Thyroid gland (tissue), 4 donors: ENCODE measurements around the gene ADTRP.

Source experiments
- POLR2A ChIP-seq, 2 donors: fragments of 450-650 bp; IDR thresholded peaks; one replicate each; pipeline ENCODE4 v1.6.1; 2017; ENCODE audit warnings: antibody characterized with exemption in 2 of 2, mild to moderate bottlenecking in 2 of 2, moderate library complexity in 1 of 2
- TF ChIP-seq, protein P1 (sequence below), 6 experiments: fragments of 200-600 bp in 3 of 6; fragments of 450-650 bp in 3 of 6; sonication (generic) in 3 of 6; IDR thresholded peaks; one replicate each; pipeline ENCODE4 v1.5.1; 2016 to 2019; ENCODE audit warnings: antibody characterized with exemption in 6 of 6, mild to moderate bottlenecking in 2 of 6, inconsistent platforms in 1 of 6, moderate library complexity in 1 of 6

DNA sequence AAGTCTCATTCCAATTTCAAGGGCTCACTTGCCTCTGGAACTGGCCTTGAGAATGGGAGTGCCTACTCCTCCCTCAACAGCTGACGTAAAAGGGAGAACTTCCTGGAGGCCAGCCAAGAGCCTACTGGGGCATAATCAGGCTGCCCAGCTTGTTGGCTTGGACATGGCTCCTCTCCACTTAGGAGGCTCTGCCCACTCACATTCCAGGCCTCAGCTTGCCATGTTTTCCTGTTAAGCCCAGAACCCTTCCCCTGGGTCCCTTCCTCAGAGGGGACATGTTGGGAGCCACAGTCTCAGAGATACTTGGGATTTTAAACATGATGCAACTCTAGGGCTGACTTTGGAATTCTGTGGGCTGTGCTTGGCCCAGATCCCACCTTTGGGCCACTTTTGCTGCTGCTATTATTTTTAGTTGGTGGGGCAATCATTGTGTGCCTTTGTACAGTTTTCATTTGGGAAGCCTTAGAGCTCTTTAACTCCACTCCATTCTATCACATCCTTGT lies 31.5 kb upstream of the ADTRP start:
- TF ChIP-seq, protein P1, sequence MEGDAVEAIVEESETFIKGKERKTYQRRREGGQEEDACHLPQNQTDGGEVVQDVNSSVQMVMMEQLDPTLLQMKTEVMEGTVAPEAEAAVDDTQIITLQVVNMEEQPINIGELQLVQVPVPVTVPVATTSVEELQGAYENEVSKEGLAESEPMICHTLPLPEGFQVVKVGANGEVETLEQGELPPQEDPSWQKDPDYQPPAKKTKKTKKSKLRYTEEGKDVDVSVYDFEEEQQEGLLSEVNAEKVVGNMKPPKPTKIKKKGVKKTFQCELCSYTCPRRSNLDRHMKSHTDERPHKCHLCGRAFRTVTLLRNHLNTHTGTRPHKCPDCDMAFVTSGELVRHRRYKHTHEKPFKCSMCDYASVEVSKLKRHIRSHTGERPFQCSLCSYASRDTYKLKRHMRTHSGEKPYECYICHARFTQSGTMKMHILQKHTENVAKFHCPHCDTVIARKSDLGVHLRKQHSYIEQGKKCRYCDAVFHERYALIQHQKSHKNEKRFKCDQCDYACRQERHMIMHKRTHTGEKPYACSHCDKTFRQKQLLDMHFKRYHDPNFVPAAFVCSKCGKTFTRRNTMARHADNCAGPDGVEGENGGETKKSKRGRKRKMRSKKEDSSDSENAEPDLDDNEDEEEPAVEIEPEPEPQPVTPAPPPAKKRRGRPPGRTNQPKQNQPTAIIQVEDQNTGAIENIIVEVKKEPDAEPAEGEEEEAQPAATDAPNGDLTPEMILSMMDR (IDR thresholded peaks at IDR 0.05), result no peak
- no peak for TF ChIP-seq POLR2A (IDR thresholded peaks at IDR 0.05)
